BLaER1 (cell line): Measurements from ENCODE around the gene SEMA5A.
A peak's percentile ranks its signal among the peaks of the same experiment; 100 is the strongest.

Experiments used
- H3K27ac ChIP-seq: shearing (Covaris generic); formaldehyde crosslinking; 2 replicates; pipeline ENCODE4 v1.8.1; 2022
- H3K27me3 ChIP-seq: shearing (Covaris generic); formaldehyde crosslinking; 2 replicates; pipeline ENCODE4 v1.8.1; 2022
- H3K36me3 ChIP-seq: shearing (Covaris generic); formaldehyde crosslinking; 2 replicates; pipeline ENCODE4 v1.8.1; 2022
- H3K4me1 ChIP-seq: shearing (Covaris generic); formaldehyde crosslinking; 2 replicates; pipeline ENCODE4 v1.8.1; 2022
- H3K4me2 ChIP-seq: shearing (Covaris generic); formaldehyde crosslinking; 2 replicates; pipeline ENCODE4 v1.8.1; 2022
- H3K4me3 ChIP-seq: shearing (Covaris generic); formaldehyde crosslinking; 2 replicates; pipeline ENCODE4 v1.8.1; 2022
- H3K9ac ChIP-seq: shearing (Covaris generic); formaldehyde crosslinking; 2 replicates; pipeline ENCODE4 v1.8.1; 2022
- H3K9me3 ChIP-seq: shearing (Covaris generic); formaldehyde crosslinking; 2 replicates; pipeline ENCODE4 v1.8.1; 2022
- H4K20me1 ChIP-seq: shearing (Covaris generic); formaldehyde crosslinking; 2 replicates; pipeline ENCODE4 v1.8.1; 2022
- Cebpa-rat ChIP-seq: shearing (Covaris generic); IDR thresholded peaks from 2 replicates; pipeline ENCODE4 v1.8.1; 2022

Gene SEMA5A

GRCh38 chr5:9090381-9091026, 455.4 kb downstream of the SEMA5A start:
- H4K20me1 ChIP-seq: no peaks in the 10 kb centered on the region
- TF ChIP-seq Cebpa-rat: no peak
- peak overlapping the region; percentile 4; the same call in 1 of the 2 replicates for H3K4me2 ChIP-seq
- H3K36me3 ChIP-seq: no peaks in the 10 kb centered on the region
- H3K27me3 ChIP-seq: no peaks in the 10 kb centered on the region
- H3K9me3 ChIP-seq: peaks cover 12% of the 10 kb centered on the region
- H3K9ac ChIP-seq: no peak overlapping the region
- no peak overlapping the region for H3K27ac ChIP-seq
- H3K4me3 ChIP-seq: no peak overlapping the region
- H3K4me1 ChIP-seq: peaks cover 16% of the 10 kb centered on the region; the same call in 1 of the 2 replicates

- H3K4me2 ChIP-seq: peak overlapping the region; percentile 4; the same call in 1 of the 2 replicates
- no peak for TF ChIP-seq Cebpa-rat
Measured at GRCh38 chr5:9089893-9090292, 456.0 kb downstream of the SEMA5A start.

GRCh38 chr5:9082996-9083395, 462.9 kb downstream of the SEMA5A start:
- Histone ChIP-seq H3K4me2 (no peak overlapping the region), H4K20me1 (no peaks in the 10 kb centered on the region), H3K36me3 (no peaks in the 10 kb centered on the region), H3K9me3 (peaks cover 32% of the 10 kb centered on the region), H3K27ac (no peak overlapping the region), H3K27me3 (no peaks in the 10 kb centered on the region), H3K4me1 (no peaks in the 10 kb centered on the region), H3K4me3 (no peak overlapping the region), H3K9ac (no peak overlapping the region)
- no peak for TF ChIP-seq Cebpa-rat

More at GRCh38 chr5:9089893-9090292, 456.0 kb downstream of the SEMA5A start:
- Histone ChIP-seq H3K27me3 (no peaks in the 10 kb centered on the region), H3K9me3 (peaks cover 18% of the 10 kb centered on the region), H3K27ac (no peak overlapping the region), H3K9ac (no peak overlapping the region), H3K36me3 (no peaks in the 10 kb centered on the region), H3K4me3 (no peak overlapping the region), H4K20me1 (no peaks in the 10 kb centered on the region), H3K4me1 (peaks cover 16% of the 10 kb centered on the region; the same call in 1 of the 2 replicates)

- Histone ChIP-seq H3K9me3 (peaks cover 87% of the 10 kb centered on the region), H3K4me1 (peaks cover 60% of the 10 kb centered on the region), H3K27ac (peak overlapping the region; percentile 63; the same call in 1 of the 2 replicates), H3K9ac (no peak overlapping the region), H3K4me2 (peak overlapping the region; percentile 50), H3K27me3 (no peaks in the 10 kb centered on the region), H4K20me1 (no peaks in the 10 kb centered on the region), H3K36me3 (peaks cover 11% of the 10 kb centered on the region), H3K4me3 (no peak overlapping the region; the same call in 1 of the 2 replicates)
- no peak for TF ChIP-seq Cebpa-rat
Measured at GRCh38 chr5:9072701-9073100, 473.2 kb downstream of the SEMA5A start.

GRCh38 chr5:9071524-9071923, 474.4 kb downstream of the SEMA5A start:
- H3K36me3 ChIP-seq: peaks cover 11% of the 10 kb centered on the region
- no peak overlapping the region for H3K4me3 ChIP-seq
- H3K4me1 ChIP-seq: peaks cover 63% of the 10 kb centered on the region
- no peak overlapping the region for H3K9ac ChIP-seq
- H3K4me2 ChIP-seq: peak overlapping the region; percentile 50
- no peak for TF ChIP-seq Cebpa-rat
- H4K20me1 ChIP-seq: no peaks in the 10 kb centered on the region
- H3K27me3 ChIP-seq: no peaks in the 10 kb centered on the region
- H3K27ac ChIP-seq: no peak overlapping the region; the same call in 1 of the 2 replicates
- H3K9me3 ChIP-seq: peaks cover 85% of the 10 kb centered on the region

- H3K36me3 ChIP-seq: peaks cover 11% of the 10 kb centered on the region
- TF ChIP-seq Cebpa-rat: no peak
- H4K20me1 ChIP-seq: no peaks in the 10 kb centered on the region
- no peaks in the 10 kb centered on the region for H3K27me3 ChIP-seq
- H3K4me3 ChIP-seq: no peak overlapping the region
- H3K9ac ChIP-seq: no peak overlapping the region
- H3K4me1 ChIP-seq: peaks cover 67% of the 10 kb centered on the region
- 0 out of 2 replicates have a peak overlapping the region, but pooled peaks have one; percentile 50 for H3K4me2 ChIP-seq
- H3K9me3 ChIP-seq: peaks cover 85% of the 10 kb centered on the region
- H3K27ac ChIP-seq: no peak overlapping the region; the same call in 1 of the 2 replicates
Measured at GRCh38 chr5:9071074-9071473, 474.8 kb downstream of the SEMA5A start.

- H3K9me3 ChIP-seq: peaks cover 71% of the 10 kb centered on the region
- peaks cover 11% of the 10 kb centered on the region for H3K36me3 ChIP-seq
- no peaks in the 10 kb centered on the region for H3K27me3 ChIP-seq
- H4K20me1 ChIP-seq: no peaks in the 10 kb centered on the region
- H3K4me3 ChIP-seq: no peak overlapping the region
- no peak overlapping the region for H3K9ac ChIP-seq
- H3K4me1 ChIP-seq: peaks cover 81% of the 10 kb centered on the region
- H3K27ac ChIP-seq: no peak overlapping the region
- peak overlapping the region; percentile 35 for H3K4me2 ChIP-seq
- no peak for TF ChIP-seq Cebpa-rat
Measured at GRCh38 chr5:9069650-9070049, 476.2 kb downstream of the SEMA5A start.

- Histone ChIP-seq H3K9ac (no peak overlapping the region), H3K4me1 (peaks cover 86% of the 10 kb centered on the region), H3K9me3 (peaks cover 54% of the 10 kb centered on the region), H3K4me3 (no peak overlapping the region), H4K20me1 (no peaks in the 10 kb centered on the region), H3K4me2 (no peak overlapping the region), H3K27me3 (no peaks in the 10 kb centered on the region), H3K36me3 (peaks cover 11% of the 10 kb centered on the region), H3K27ac (no peak overlapping the region)
- TF ChIP-seq Cebpa-rat: no peak
Measured at GRCh38 chr5:9067154-9067553, 478.7 kb downstream of the SEMA5A start.

- H3K4me1 ChIP-seq: peaks cover 86% of the 10 kb centered on the region
- no peak overlapping the region for H3K9ac ChIP-seq
- H3K36me3 ChIP-seq: peaks cover 11% of the 10 kb centered on the region
- no peak overlapping the region for H3K4me3 ChIP-seq
- peak overlapping the region; percentile 66 for H3K4me2 ChIP-seq
- H3K27ac ChIP-seq: peak overlapping the region; percentile 56
- TF ChIP-seq Cebpa-rat: no peak
- no peaks in the 10 kb centered on the region for H4K20me1 ChIP-seq
- H3K9me3 ChIP-seq: peaks cover 46% of the 10 kb centered on the region
- H3K27me3 ChIP-seq: no peaks in the 10 kb centered on the region
Measured at GRCh38 chr5:9066349-9066748, 479.5 kb downstream of the SEMA5A start.

- no peak for TF ChIP-seq Cebpa-rat
- H3K9me3 ChIP-seq: peaks cover 22% of the 10 kb centered on the region
- H3K27me3 ChIP-seq: no peaks in the 10 kb centered on the region
- no peak overlapping the region for H3K4me3 ChIP-seq
- H4K20me1 ChIP-seq: no peaks in the 10 kb centered on the region
- peak overlapping the region; percentile 87 for H3K4me2 ChIP-seq
- H3K36me3 ChIP-seq: peaks cover 6% of the 10 kb centered on the region
- peaks cover 86% of the 10 kb centered on the region for H3K4me1 ChIP-seq
- H3K27ac ChIP-seq: peak overlapping the region; percentile 84
- H3K9ac ChIP-seq: peak overlapping the region; percentile 48; the same call in 1 of the 2 replicates
Measured at GRCh38 chr5:9063615-9064245, 482.1 kb downstream of the SEMA5A start.
